Tibial artery (tissue), 4 donors: Measurements from ENCODE around the gene BMP8B.
"Not testable (repeated sequence)": the region's sequence is repeated elsewhere in the genome, so short reads cannot be mapped to it uniquely, and the experiment has no call there.

ENCODE experiments used
- DNase-seq, 2 donors: peaks; one replicate each; pipeline ENCODE4 v3.0.0-alpha.2; 2019
- H3K27ac ChIP-seq, 2 donors: fragments of 200-600 bp; sonication (generic) in 1 of 2; 1 replicate in 1 of 2; 2 replicates in 1 of 2; pipeline ENCODE4 v1.5.1; 2018 to 2019; ENCODE audit warnings: mild to moderate bottlenecking in 1 of 2
- H3K27me3 ChIP-seq, 2 donors: fragments of 200-600 bp; sonication (generic) in 1 of 2; one replicate each; pipeline versions ENCODE4 v1.5.1 to v1.6.0; 2016 to 2019
- H3K36me3 ChIP-seq, 3 donors: fragments of 200-600 bp; sonication (generic) in 2 of 3; one replicate each; pipeline ENCODE4 v1.5.1; 2016 to 2019; ENCODE audit warnings: mild to moderate bottlenecking in 2 of 3
- H3K4me1 ChIP-seq, 4 donors: fragments of 200-600 bp; sonication (generic) in 2 of 4; 1 replicate in 3 of 4; 2 replicates in 1 of 4; pipeline ENCODE4 v1.5.1; 2016 to 2019
- H3K4me3 ChIP-seq, 2 donors: fragments of 200-600 bp; sonication (generic) in 1 of 2; 1 replicate in 1 of 2; 2 replicates in 1 of 2; pipeline ENCODE4 v1.5.1; 2018 to 2019; ENCODE audit warnings: mild to moderate bottlenecking in 2 of 2
- H3K9me3 ChIP-seq, 3 donors: fragments of 200-600 bp; sonication (generic) in 1 of 3; one replicate each; pipeline ENCODE4 v1.5.1; 2016 to 2019
- intact Hi-C: fragments of 100-400 bp; cut with DNase I; formaldehyde crosslinking; loops from one replicate; pipeline ENCODE4 v1.15.0; 2023; ENCODE audit warnings: low total_unique reads
- TF ChIP-seq, protein P1 (sequence below), 2 experiments: fragments of 200-600 bp in 1 of 2; fragments of 450-650 bp in 1 of 2; IDR thresholded peaks; one replicate each; pipeline ENCODE4 v1.5.1; 2017 to 2019; ENCODE audit warnings: antibody characterized with exemption in 2 of 2, mild to moderate bottlenecking in 1 of 2, moderate library complexity in 1 of 2

Gene BMP8B

DNA sequence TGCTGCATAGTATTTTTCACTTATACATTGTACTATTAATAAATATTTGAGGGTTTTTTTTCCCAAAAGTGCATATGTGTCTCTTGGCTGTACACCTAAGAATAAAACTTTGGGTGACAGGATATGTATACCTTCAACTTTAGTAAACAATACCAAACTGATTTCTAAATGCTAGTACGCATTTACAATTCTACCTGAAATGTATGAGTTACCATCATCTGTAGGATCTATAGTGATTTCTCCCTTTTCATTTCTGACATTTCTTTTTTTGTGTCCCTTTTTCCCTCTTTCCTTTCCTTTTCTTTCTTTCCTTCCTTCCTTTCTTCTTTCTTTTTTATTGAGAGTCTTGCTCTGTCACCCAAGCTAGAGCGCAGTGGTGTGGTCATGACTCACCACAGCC, 16.7 kb upstream of the BMP8B start:
- H3K9me3 ChIP-seq, result peaks cover 0 to 4% (median 0%) of the 10 kb centered on the region in 3 donors
- no peak overlapping the region for H3K27ac ChIP-seq
- no peaks in the 10 kb centered on the region for H3K27me3 ChIP-seq
- no peaks in the 10 kb centered on the region for H3K4me1 ChIP-seq
- intact Hi-C loops, result no loop called here
- no peak for DNase-seq
- TF ChIP-seq, protein P1, sequence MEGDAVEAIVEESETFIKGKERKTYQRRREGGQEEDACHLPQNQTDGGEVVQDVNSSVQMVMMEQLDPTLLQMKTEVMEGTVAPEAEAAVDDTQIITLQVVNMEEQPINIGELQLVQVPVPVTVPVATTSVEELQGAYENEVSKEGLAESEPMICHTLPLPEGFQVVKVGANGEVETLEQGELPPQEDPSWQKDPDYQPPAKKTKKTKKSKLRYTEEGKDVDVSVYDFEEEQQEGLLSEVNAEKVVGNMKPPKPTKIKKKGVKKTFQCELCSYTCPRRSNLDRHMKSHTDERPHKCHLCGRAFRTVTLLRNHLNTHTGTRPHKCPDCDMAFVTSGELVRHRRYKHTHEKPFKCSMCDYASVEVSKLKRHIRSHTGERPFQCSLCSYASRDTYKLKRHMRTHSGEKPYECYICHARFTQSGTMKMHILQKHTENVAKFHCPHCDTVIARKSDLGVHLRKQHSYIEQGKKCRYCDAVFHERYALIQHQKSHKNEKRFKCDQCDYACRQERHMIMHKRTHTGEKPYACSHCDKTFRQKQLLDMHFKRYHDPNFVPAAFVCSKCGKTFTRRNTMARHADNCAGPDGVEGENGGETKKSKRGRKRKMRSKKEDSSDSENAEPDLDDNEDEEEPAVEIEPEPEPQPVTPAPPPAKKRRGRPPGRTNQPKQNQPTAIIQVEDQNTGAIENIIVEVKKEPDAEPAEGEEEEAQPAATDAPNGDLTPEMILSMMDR (IDR thresholded peaks at IDR 0.05), result no peak
- no peaks in the 10 kb centered on the region for H3K36me3 ChIP-seq
- no peak overlapping the region for H3K4me3 ChIP-seq

DNA sequence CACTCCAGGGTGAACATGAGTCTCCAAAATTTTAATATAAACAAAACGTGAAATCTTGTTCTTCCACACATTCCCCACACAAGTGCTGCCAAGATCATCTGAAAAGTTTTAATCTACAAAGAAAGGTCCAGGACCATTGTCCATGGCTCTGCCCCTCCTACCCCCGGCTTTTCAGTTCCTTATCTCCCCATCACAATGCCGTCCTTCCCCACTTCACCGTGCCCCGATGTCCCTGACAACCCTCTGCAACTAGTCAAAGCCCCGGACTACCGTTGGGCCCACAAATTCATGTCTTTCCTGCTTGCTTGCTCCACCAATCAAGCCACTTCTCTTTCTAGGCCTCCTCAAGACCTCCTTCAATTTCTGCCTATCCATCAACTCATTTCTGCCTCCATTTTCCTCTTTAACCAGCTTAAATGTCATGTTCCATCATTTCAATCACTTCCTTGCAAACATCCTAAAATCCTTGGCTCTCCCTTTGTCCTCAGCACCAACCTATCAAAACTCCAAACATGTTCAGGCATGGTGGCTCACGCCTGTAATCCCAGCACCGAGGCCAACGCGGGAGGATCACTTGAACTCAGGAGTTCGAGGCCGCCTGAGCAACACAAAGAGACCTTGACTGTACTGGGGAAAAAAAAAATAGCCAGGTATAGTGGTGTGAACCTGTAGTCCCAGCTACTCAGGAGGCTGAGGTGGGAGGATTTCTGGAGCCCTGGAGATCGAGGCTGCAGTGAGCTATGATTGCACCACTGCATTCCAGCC, 14.0 kb upstream of the BMP8B start:
- TF ChIP-seq, protein P1 (IDR thresholded peaks at IDR 0.05), result no peak
- intact Hi-C loops, result no loop called here
- Histone ChIP-seq H3K36me3 (no peaks in the 10 kb centered on the region), H3K4me3 (no peak overlapping the region), H3K27me3 (peaks cover 0 to 3% of the 10 kb centered on the region in 2 donors), H3K27ac (no peak overlapping the region), H3K9me3 (peaks cover 0 to 4% (median 0%) of the 10 kb centered on the region in 3 donors), H3K4me1 (no peaks in the 10 kb centered on the region)
- no peak for DNase-seq

DNA sequence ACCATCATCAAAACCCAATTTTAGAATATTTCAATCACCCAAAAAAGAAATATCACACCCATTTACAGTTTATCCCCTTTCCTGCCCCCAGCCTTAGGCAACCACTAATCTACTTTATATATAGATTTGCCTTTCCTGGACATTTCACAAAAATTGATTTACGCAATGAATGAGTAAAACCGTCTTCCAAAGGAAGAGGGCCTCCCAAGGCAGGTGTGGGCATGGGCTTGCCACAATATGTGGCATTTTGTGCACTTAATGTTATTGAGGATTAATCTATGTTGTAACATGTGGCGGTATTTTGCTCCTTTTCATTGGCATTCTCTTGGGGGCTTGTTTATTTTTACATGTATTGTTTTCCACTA, 11.8 kb upstream of the BMP8B start:
- TF ChIP-seq, protein P1 (IDR thresholded peaks at IDR 0.05), result no peak
- Histone ChIP-seq H3K9me3 (no peaks in the 10 kb centered on the region), H3K27me3 (peaks cover 0 to 3% of the 10 kb centered on the region in 2 donors), H3K4me3 (no peak overlapping the region), H3K36me3 (no peaks in the 10 kb centered on the region), H3K27ac (no peak overlapping the region), H3K4me1 (no peaks in the 10 kb centered on the region)
- DNase-seq, result no peak
- intact Hi-C loops, result no loop called here

DNA sequence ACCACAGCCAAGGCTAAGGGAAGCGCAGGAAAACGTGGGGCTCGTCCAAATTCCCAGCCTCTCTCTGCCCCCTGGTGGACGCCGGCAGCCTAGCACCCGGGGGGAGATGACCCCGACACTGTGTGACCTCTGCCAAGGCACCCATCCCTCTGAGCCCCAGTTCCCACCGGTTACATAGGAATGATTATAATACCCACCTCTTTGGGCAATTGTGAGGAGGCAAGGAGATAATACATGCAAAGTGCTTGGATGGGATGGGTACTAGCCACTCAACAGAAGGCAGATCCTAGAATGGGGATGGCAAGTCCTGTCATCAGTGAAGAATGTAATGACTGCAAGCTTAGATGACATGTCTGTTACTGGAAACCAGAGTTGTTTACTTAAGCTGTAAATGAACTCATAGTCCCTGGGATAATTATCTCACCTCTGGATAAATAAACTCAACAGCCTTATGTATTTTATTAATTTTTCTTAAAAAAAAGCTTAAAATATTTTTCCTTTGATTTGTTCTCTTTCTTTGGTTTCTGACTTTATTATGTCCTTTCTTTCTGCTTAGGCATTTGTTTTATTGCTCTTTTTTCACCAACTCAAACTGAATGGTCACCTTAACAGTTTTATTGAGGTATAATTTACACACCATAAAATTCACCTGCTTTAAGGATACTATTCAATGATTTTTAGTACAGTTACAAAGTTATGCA, 11.3 kb upstream of the BMP8B start:
- DNase-seq, result peak in 1 of 2 donors; percentile 45
- Histone ChIP-seq H3K9me3 (no peaks in the 10 kb centered on the region), H3K27me3 (peaks cover 0 to 3% of the 10 kb centered on the region in 2 donors), H3K36me3 (no peaks in the 10 kb centered on the region), H3K4me1 (no peaks in the 10 kb centered on the region), H3K4me3 (no peak overlapping the region), H3K27ac (no peak overlapping the region)
- intact Hi-C loops, result no loop called here
- TF ChIP-seq, protein P1 (IDR thresholded peaks at IDR 0.05), result peak; percentile 41 to 58

DNA sequence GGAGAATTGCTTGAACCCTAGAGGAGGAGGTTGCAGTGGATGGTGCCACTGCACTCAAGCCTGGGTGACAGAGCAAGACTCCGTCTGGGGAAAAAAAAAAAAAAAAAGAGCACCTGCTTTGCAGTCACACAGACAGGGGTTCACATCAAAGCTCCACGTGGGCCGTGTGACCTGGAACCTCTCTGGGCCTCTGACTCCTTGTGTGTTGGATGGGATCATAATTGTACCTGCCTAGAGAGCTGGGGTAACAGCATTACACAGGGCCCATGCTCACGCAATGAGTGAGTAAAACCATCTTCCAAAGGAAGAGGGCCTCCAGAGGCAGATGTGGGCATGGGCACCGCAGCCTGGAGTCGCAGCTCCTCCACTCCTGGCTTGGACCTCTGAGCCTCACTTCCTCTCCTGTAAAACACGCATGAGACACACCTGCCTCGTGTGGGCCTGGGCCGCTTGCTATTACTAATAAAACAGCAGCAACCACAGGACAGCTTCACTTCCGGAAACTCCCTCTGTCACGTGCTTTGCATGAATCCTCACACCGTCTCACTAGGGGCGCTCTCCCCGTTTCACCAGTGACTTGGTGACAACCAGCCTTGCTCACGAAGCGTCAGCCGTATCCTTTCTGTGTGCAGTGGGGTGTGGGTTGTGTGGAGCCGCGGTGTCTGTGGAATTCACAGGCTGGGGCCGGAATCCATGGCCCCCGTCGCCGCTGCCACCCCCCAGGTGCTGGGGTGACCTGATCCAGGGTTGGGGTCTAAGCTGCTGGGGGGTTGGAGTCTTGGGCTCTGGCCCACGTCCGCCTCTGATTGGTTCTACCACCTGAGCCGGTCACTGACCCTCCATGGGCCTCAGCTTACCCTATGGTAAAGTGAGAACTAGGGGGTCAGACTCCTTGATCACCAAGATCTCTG, 10.4 kb upstream of the BMP8B start:
- H3K9me3 ChIP-seq, H3K27me3 ChIP-seq, H3K36me3 ChIP-seq, H3K4me3 ChIP-seq, H3K4me1 ChIP-seq, H3K27ac ChIP-seq, intact Hi-C loops: not testable (repeated sequence)
- peak in 1 of 2 donors; percentile 62 for DNase-seq
